GM18858 (cell line): ENCODE results near the gene DDX4.

Experiments
- ATAC-seq: cut with Tn5 transposase; IDR thresholded peaks from one replicate; pipeline ENCODE4 v1.9.1; 2021; ENCODE audit not compliant: unreplicated experiment

DDX4 gene

GRCh38 chr5:55864606-55865541 lies 127.0 kb downstream of the DDX4 start:
- no peak for ATAC-seq

GRCh38 chr5:55865831-55866230 lies 128.0 kb downstream of the DDX4 start:
- ATAC-seq, result no peak

- no peak for ATAC-seq
Measured at GRCh38 chr5:55866485-55866884, 128.6 kb downstream of the DDX4 start.
